CMK (cell line): ENCODE data around the gene ZNF302.
"Not testable (repeated sequence)": the region's sequence is repeated elsewhere in the genome, so short reads cannot be mapped to it uniquely, and the experiment has no call there.

Source experiments
- DNase-seq: peaks from one replicate; pipeline ENCODE4 v3.0.0-alpha.2; 2010; ENCODE audit warnings: low read depth

ZNF302 gene

GRCh38 chr19:34673590-34673989 is 3.9 kb upstream of the ZNF302 start:
- no peak for DNase-seq

DNA sequence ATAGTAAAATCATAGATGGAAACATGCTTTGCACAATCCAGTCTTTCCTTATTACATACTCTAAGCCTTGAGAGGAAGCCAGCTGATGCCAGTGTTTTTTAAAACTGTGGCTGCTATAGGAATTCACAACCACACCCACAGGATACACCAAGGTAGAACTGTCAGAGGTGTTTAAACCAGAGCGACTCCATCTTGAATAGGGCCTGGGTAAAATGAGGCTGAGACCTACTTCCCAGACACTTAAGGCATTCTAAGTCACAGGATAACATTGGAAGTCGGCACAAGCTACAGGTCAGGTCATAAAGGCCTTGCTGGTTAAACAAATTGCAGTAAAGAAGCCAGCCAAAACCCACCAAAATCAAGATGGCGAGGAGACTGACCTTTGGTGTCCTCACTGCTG is 2.2 kb upstream of the ZNF302 start:
- no peak for DNase-seq

DNA sequence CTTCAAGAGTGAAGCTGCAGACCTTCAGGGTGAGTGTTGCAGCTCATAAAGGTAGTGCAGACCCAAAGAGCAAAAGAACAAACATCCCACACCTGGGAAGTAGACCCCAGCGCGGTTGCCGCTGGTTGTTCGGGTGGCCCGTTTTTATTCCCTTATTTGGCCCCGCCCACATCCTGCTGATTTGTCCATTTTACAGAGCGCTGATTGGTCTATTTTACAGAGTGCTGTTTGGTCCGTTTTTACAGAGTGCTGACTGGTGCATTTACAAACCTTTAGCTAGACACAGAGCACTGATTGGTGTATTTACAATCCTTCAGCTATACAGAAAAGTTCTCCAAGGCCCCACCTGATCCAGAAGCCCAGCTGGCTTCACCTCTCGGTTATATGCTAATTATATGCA is 1.6 kb upstream of the ZNF302 start:
- DNase-seq, result no peak

DNA sequence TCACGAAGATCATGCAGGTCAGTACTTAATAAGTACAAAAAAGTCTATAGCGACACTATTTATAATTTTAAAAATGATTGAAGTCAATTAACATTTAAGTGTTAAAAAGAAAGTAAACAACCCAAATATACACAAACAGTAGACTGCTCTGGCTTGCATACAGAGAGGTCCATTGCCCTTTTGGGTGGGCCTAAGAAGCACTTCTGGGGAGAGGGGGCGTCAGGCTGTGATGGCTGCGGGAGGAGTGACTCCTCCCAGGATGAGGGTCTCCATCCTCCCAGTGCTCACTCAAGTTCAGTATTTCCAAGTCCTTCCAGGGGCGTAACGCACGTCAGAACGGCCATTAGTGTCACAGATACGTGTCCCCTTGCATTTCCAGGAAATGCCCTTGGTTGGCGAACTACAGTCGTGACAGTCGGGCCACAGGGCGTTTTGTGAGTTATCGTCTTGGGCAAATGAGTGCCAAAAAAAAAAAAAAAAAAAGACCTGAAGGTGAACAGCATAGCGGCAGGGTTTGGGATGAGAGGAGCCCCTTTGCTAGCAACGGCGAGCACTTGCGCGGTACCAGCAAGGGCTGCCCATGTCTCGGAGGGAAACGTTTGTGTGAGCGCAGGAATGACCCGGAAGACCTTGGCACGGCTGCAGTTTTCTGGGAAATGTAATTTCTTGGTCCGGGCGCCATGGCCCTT is 637 bp upstream of the ZNF302 start, which contains the start of gene SCGB2B2:
SCGB2B2 (minus strand) TSS at position 463 of the 689 bp plus-strand sequence. CDS start 82,596 bp downstream, outside the sequence.
- peak; percentile 67 for DNase-seq

GRCh38 chr19:34678085-34678412 is 571 bp downstream of the ZNF302 start:
- no peak for DNase-seq

- DNase-seq, result no peak
These were observed 943 bp downstream of the ZNF302 start for GRCh38 chr19:34678421-34678820.

GRCh38 chr19:34681478-34681877 is 4.0 kb downstream of the ZNF302 start:
- DNase-seq, result no peak

GRCh38 chr19:34685266-34685665 is 7.8 kb downstream of the ZNF302 start:
- not testable (repeated sequence) for DNase-seq

GRCh38 chr19:34686455-34686854 is 9.0 kb downstream of the ZNF302 start:
- DNase-seq, result no peak

DNA sequence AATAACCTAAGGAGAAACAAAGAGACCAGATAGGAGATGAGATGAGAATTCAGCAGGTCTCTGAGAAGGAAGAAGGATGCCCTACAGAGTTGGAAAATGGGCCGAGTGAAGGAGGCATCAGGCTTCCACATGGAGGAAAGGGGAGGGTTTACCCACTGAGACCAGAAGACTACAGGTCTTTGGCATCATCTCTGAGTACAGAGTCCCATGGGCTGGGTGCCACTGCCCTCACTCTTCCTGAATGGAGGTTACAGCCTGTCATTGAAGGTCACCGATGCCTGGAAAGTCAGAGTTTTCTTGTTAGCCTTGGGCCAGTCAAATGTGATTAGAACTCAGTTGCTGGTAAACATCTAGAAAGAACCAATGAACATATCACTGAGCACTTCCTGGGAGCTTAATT is 9.9 kb downstream of the ZNF302 start:
- no peak for DNase-seq

DNA sequence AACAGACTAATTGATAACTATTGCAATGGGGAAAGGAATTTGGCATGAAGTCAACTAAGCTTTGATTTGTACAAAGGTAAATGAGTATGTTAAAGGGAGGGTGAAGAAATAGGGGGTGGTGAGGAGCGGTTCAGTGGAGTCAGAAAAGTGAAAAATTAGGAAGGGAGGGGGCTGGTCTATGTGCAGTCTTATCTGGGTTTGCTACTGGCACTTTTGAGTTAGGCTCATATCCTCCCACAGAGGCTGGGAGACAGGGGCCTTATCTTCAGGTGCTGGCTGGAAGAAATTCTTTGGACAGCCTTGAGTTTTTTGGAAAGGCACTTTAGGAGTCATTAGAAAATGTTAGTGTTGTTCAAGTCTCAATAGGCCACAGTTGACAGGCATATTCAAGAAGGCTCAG is 11.1 kb downstream of the ZNF302 start:
- DNase-seq, result no peak

- DNase-seq, result no peak
These were observed 12.9 kb downstream of the ZNF302 start for GRCh38 chr19:34690372-34690771.

GRCh38 chr19:34692549-34692948 is 15.1 kb downstream of the ZNF302 start:
- no peak for DNase-seq

- DNase-seq, result no peak
These were observed 30.2 kb downstream of the ZNF302 start for GRCh38 chr19:34707661-34708060.

DNA sequence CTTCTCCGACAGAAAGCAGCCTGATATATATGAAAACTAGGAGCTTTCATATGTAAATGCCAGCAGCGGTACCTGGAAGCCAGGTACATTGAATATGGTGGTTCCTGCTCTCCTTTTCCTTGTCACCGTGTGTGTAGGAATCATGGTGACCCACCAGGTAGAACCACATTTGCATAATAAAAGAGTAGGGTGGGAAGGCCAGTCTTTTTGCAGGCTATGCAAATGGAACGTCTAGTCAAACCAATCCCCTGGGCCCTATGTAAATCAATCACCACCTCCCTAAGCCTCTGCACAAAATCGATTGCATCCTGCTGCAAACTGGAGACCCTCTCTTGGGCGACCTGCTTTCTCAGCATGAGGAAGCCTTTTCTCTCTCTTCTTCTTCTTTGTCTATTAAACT is 34.4 kb downstream of the ZNF302 start:
- no peak for DNase-seq

DNA sequence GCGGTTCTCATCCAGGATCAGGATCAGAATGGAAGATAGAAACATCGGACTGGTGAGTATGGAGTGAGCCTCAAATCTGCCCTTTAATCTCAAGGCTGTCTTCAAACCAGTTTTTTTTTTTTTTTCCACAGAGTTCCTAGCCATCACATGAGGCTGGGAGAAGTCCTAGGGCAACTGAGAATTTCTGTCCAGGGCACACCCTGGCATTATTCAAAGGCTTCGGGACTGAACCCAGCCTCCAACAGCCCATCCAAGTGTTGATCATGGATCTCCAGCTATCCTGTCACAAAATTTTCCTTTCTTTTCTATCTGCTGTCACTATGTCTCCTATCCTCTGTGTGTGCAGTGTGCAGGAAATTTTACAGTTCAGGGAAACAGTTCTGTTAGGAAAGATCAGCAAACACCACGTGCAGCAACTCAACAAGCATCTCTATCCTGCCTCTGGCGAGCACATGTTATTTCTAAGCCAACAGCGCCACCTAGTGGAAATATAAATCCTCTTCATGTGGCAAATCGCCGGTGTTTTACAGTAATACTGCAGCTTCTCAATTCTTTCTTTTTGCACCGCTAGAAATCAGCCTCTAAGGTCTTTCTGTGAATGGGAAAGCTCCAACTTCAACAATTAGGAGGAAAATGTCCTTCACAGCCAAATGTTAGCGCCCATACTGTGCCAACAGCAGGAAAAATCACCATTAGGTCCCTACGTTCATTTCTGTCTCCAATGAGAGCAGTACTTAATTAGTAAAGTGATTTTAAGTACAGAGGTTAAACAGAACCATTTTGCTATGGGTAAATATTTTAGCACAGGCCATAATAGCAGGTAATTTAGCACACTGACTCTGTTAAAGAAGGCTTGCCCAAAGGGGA is 35.1 kb downstream of the ZNF302 start:
- DNase-seq, result peak; percentile 49

DNA sequence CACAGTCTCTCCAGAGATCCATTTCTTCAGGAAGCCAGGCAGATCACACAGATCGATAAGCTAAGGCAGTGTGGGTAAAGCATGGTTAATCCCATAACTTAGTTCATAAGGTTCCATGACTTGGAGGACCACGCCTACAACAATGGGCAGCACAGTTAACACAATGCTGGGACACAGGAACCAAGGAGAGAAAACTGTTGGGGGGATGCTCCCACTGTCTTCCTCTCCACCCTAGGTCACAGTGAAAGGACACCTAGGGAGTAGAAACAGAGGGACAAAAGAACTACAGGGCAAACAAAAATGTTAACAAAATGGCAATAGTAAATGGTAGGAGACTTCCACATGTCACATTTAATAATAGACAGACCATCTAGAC is 35.8 kb downstream of the ZNF302 start:
- DNase-seq, result no peak

DNA sequence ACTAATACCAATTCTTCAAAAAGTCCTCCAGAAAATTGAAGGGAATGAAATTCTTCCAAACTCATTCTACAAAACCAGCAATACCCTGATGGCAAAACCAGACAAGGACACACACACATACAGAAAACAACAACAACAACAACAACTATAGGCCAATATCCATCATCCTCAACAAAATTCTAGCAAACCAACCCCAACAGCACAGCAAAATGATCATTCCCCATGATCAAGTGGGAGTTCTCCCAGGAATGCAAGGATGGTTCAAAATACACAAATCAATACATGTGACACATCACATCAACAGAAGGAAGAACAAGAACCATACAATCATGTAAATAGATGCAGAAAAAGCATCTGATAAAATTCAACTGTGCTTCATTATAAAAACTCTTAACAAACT is 37.9 kb downstream of the ZNF302 start:
- DNase-seq, result no peak

DNA sequence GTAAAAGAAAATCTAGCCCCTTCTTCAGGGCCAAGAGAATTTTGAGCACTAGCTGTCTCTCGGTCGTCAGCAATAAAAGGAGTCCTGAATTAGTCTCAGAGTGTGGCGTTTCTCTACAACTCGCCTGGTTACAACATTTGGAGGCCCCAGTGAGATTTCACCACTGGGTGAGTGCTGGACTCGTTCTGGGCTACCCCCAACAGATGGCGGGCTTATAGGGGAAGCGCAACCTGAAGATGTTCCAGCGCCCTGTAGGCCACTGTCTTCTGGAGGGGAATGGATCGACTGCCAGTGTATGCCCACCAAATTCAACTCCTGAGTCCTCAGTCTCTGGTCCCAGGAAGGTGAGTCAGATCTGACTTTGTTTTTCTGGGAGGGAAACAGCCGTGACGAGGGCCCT is 44.9 kb downstream of the ZNF302 start:
- DNase-seq, result no peak

- no peak for DNase-seq
These were observed 47.9 kb downstream of the ZNF302 start for GRCh38 chr19:34725400-34725799.

- no peak for DNase-seq
These were observed 53.7 kb downstream of the ZNF302 start for GRCh38 chr19:34731019-34731829.

DNA sequence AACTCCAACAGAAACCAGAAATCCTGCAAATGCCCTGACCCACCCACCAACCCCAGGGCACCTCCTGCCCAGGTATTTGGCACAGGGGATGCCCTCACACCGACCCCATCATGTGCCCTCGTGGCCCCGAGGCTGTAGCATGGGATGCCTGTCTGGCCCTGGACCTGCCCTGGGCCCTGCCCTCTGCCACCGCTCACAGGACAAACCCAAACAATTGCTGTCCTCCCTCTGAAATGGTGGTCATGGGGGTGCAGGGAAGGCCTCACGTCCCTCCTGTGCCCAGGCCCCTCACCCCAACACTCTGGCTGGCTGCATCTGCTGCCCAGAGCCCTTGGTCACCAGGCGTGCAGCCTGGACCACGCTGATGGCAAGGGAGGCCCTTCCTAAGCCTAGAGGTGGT is 54.5 kb downstream of the ZNF302 start:
- no peak for DNase-seq
